Neural progenitor cell (in vitro differentiated cells): ENCODE measurements around the gene DENND4A. TPM values are rescaled to one million over a fixed set of nuclear protein-coding genes. Genes with fewer than 3 reads are reported as not detected.
"Not testable (repeated sequence)": the region's sequence is repeated elsewhere in the genome, so short reads cannot be mapped to it uniquely, and the experiment has no call there.

Experiments used
- DNase-seq: peaks from one replicate; pipeline ENCODE4 v3.0.0-alpha.2; 2016; ENCODE audit warnings: low spot score
- H2AFZ ChIP-seq: fragments of 200-600 bp; sonication (generic); replicated peaks from 2 replicates; pipeline ENCODE4 v1.6.1; 2016; ENCODE audit warnings: antibody characterized with exemption
- H3F3A ChIP-seq: fragments of 200-600 bp; sonication (generic); 2 replicates; pipeline ENCODE4 v1.6.1; 2016; ENCODE audit warnings: antibody characterized with exemption, low read depth
- H3K27ac ChIP-seq: fragments of 200-600 bp; sonication (generic); 2 replicates; pipeline ENCODE4 v1.5.1; 2016; ENCODE audit warnings: mild to moderate bottlenecking
- H3K27me3 ChIP-seq: fragments of 200-600 bp; sonication (generic); 2 replicates; pipeline ENCODE4 v1.6.1; 2016; ENCODE audit warnings: mild to moderate bottlenecking, moderate library complexity
- H3K36me3 ChIP-seq: fragments of 200-600 bp; sonication (generic); 2 replicates; pipeline ENCODE4 v1.5.1; 2016
- H3K4me1 ChIP-seq: fragments of 200-600 bp; sonication (generic); 2 replicates; pipeline ENCODE4 v1.6.1; 2016; ENCODE audit warnings: mixed run types
- H3K4me2 ChIP-seq: fragments of 200-600 bp; sonication (generic); 2 replicates; pipeline ENCODE4 v1.6.1; 2016
- H3K4me3 ChIP-seq: fragments of 200-600 bp; sonication (generic); 2 replicates; pipeline ENCODE4 v1.5.1; 2016
- H3K79me2 ChIP-seq: fragments of 200-600 bp; sonication (generic); 2 replicates; pipeline ENCODE4 v1.6.1; 2016; ENCODE audit warnings: low read depth
- H3K9ac ChIP-seq: fragments of 200-600 bp; sonication (generic); 2 replicates; pipeline ENCODE4 v1.6.1; 2016
- H3K9me3 ChIP-seq: fragments of 200-600 bp; sonication (generic); 2 replicates; pipeline ENCODE4 v1.5.1; 2016; ENCODE audit warnings: low read depth
- H4K20me1 ChIP-seq: fragments of 200-600 bp; sonication (generic); 2 replicates; pipeline ENCODE4 v1.6.1; 2016; ENCODE audit warnings: low read depth
- H3K27ac Mint-ChIP-seq: 3 replicates; pipeline ENCODE4 v1.8.0; 2021; ENCODE audit warnings: mixed read lengths
- H3K27me3 Mint-ChIP-seq: 2 replicates; pipeline ENCODE4 v1.8.0; 2022; ENCODE audit warnings: low read depth, mild to moderate bottlenecking, inconsistent platforms, moderate library complexity, mixed read lengths; ENCODE audit not compliant: insufficient read depth
- H3K36me3 Mint-ChIP-seq: 3 replicates; pipeline ENCODE4 v1.8.0; 2021; ENCODE audit warnings: mixed read lengths
- H3K4me1 Mint-ChIP-seq: 3 replicates; pipeline ENCODE4 v1.8.0; 2021; ENCODE audit warnings: mixed read lengths
- H3K4me3 Mint-ChIP-seq: 3 replicates; pipeline ENCODE4 v1.8.0; 2021; ENCODE audit warnings: mild to moderate bottlenecking, moderate library complexity, mixed read lengths
- H3K9me3 Mint-ChIP-seq: 3 replicates; pipeline ENCODE4 v1.8.0; 2020; ENCODE audit warnings: mixed read lengths
- CTCF ChIP-seq: fragments of 200-600 bp; sonication (generic); IDR thresholded peaks from 2 replicates; pipeline ENCODE4 v1.5.1; 2017; ENCODE audit warnings: antibody characterized with exemption, mild to moderate bottlenecking
- EZH2 ChIP-seq: fragments of 200-600 bp; sonication (generic); IDR thresholded peaks from 2 replicates; pipeline ENCODE4 v1.6.1; 2017; ENCODE audit warnings: antibody characterized with exemption, mild to moderate bottlenecking, moderate library complexity
- EZH2phosphoT487 ChIP-seq: fragments of 200-600 bp; sonication (generic); IDR thresholded peaks from 2 replicates; pipeline ENCODE4 v1.6.1; 2017; ENCODE audit warnings: antibody characterized with exemption
- total RNA-seq: library from RNA; depleted of rRNA; stranded (reverse); fragments of >200 nt; gene quantifications from 2 replicates; pipeline ENCODE4 v1.2.3, GENCODE V29; 2015; ENCODE audit warnings: low replicate concordance

Gene DENND4A
- total RNA-seq, 1 donor from 2014 or later = 4.8 TPM

- no peaks in the 10 kb centered on the region for H3K4me1 Mint-ChIP-seq
- no peaks in the 10 kb centered on the region for H3K9me3 Mint-ChIP-seq
- H3K9ac ChIP-seq = no peak overlapping the region
Measured at GRCh38 chr15:65619626-65620290, 172.3 kb downstream of the DENND4A start.

DNA sequence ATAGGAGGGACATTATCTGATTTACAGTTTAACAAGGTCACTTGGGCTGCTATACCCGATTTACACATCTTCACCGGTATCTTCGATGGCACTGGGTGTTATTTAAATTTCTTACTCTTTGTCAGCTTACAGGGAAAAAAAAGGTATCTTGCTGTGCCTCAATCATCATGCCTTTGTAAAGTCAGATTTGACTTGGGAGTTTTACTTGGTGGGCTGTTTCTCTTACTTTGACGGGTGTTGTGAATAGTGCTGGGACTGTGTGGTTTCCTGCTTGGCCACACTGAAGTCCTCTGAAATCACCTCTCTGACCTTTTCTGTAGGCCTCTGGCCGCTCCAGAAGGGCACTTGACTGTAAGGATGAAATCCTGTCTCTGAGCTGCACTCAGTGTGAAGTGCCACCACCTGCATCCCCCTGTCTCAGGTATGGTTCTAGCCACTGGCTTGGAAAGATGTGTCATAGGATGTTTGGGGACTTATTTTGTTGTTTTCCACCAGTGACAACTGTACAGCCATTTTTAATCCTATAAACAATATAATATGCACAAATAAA, 173.5 kb downstream of the DENND4A start:
- DNase-seq = no peak
- TF ChIP-seq EZH2phosphoT487 = no peak
- no peak for TF ChIP-seq EZH2
- TF ChIP-seq CTCF = no peak
- Histone ChIP-seq H3K9ac (no peak overlapping the region), H3K36me3 (no peaks in the 10 kb centered on the region), H3F3A (no peaks in the 10 kb centered on the region), H3K4me2 (no peak overlapping the region), H4K20me1 (no peaks in the 10 kb centered on the region), H3K79me2 (no peaks in the 10 kb centered on the region), H3K4me1 (no peaks in the 10 kb centered on the region), H3K27ac (no peak overlapping the region), H2AFZ (no peak overlapping the region), H3K4me3 (no peak overlapping the region), H3K9me3 (no peaks in the 10 kb centered on the region), H3K27me3 (no peaks in the 10 kb centered on the region)
- Mint-ChIP-seq H3K4me3 (no peak overlapping the region), H3K4me1 (no peaks in the 10 kb centered on the region), H3K27me3 (no peaks in the 10 kb centered on the region), H3K36me3 (no peaks in the 10 kb centered on the region), H3K9me3 (no peaks in the 10 kb centered on the region), H3K27ac (no peak overlapping the region)

More at GRCh38 chr15:65619626-65620290, 172.3 kb downstream of the DENND4A start:
- no peak for DNase-seq
- Histone ChIP-seq H3K4me1 (no peaks in the 10 kb centered on the region), H2AFZ (no peak overlapping the region), H3K4me2 (no peak overlapping the region), H3K79me2 (no peaks in the 10 kb centered on the region), H3K4me3 (no peak overlapping the region), H4K20me1 (no peaks in the 10 kb centered on the region), H3K27me3 (no peaks in the 10 kb centered on the region), H3K36me3 (no peaks in the 10 kb centered on the region), H3K27ac (no peak overlapping the region), H3F3A (no peaks in the 10 kb centered on the region), H3K9me3 (no peaks in the 10 kb centered on the region)
- H3K27me3 Mint-ChIP-seq = no peaks in the 10 kb centered on the region
- TF ChIP-seq EZH2phosphoT487 (no peak), CTCF (no peak), EZH2 (no peak)
- H3K4me3 Mint-ChIP-seq = no peak overlapping the region
- peaks cover 5% of the 10 kb centered on the region for H3K36me3 Mint-ChIP-seq
- H3K27ac Mint-ChIP-seq = no peak overlapping the region

GRCh38 chr15:65615887-65616286, 176.2 kb downstream of the DENND4A start:
- not testable (repeated sequence) for H3K9me3 ChIP-seq, H3K36me3 ChIP-seq, H3K4me3 Mint-ChIP-seq, H3K79me2 ChIP-seq, H3K4me3 ChIP-seq, H3K27ac ChIP-seq, H3K36me3 Mint-ChIP-seq, H3K27ac Mint-ChIP-seq, DNase-seq, H3K27me3 ChIP-seq, H3K9me3 Mint-ChIP-seq, H3K9ac ChIP-seq, H4K20me1 ChIP-seq, H2AFZ ChIP-seq, H3K4me2 ChIP-seq, H3K27me3 Mint-ChIP-seq
- H3K4me1 Mint-ChIP-seq = peaks cover 14% of the 10 kb centered on the region
- Histone ChIP-seq H3F3A (peaks cover 22% of the 10 kb centered on the region), H3K4me1 (peaks cover 16% of the 10 kb centered on the region)
